Activated B cell treated with CpG ODN at 0.5 μM for 24 hours (primary cell): Measurements from ENCODE around the gene ABCC5. TPM values are rescaled to one million over a fixed set of nuclear protein-coding genes. Genes with fewer than 3 reads are reported as not detected.
"Not testable (repeated sequence)": the region's sequence is repeated elsewhere in the genome, so short reads cannot be mapped to it uniquely, and the experiment has no call there.

Source experiments
- ATAC-seq: fragments of 200-7000 bp; cut with Tn5 transposase; one replicate; pipeline ENCODE4 v1.10.0; 2021; ENCODE audit warnings: low read depth, mild to moderate bottlenecking, moderate library complexity
- CTCF ChIA-PET: fragments of 350-600 bp; sonication (Branson Sonifier 250); formaldehyde crosslinking; loops from one replicate; lab custom pipeline; 2021; ENCODE audit warnings: antibody characterized with exemption; lab: Charles Lee
- POLR2A ChIA-PET: fragments of 350-600 bp; sonication (Branson Sonifier 250); formaldehyde crosslinking; loops from one replicate; lab custom pipeline; 2021; ENCODE audit warnings: antibody characterized with exemption; lab: Charles Lee
- DNase-seq: peaks from one replicate; pipeline ENCODE4 v3.0.0; 2022
- H3K27ac Mint-ChIP-seq: one replicate; pipeline ENCODE4 v1.8.0; 2020; ENCODE audit warnings: mixed read lengths
- H3K27me3 Mint-ChIP-seq: one replicate; pipeline ENCODE4 v1.8.0; 2021; ENCODE audit warnings: mixed read lengths
- H3K36me3 Mint-ChIP-seq: one replicate; pipeline ENCODE4 v1.8.0; 2021; ENCODE audit warnings: low read depth, mixed read lengths
- H3K4me1 Mint-ChIP-seq: one replicate; pipeline ENCODE4 v1.8.0; 2021; ENCODE audit warnings: mixed read lengths
- H3K4me3 Mint-ChIP-seq: one replicate; pipeline ENCODE4 v1.8.0; 2020; ENCODE audit warnings: mild to moderate bottlenecking, mixed read lengths
- H3K9me3 Mint-ChIP-seq: one replicate; pipeline ENCODE4 v1.8.0; 2020; ENCODE audit warnings: mixed read lengths
- intact Hi-C: fragments of 100-400 bp; cut with micrococcal nuclease; formaldehyde crosslinking; loops from one replicate; pipeline ENCODE4 v1.15.1; 2024
- total RNA-seq: library from RNA; stranded (reverse); gene quantifications from 2 replicates; pipeline ENCODE4 v1.2.3, GENCODE V29; 2022
- TF ChIP-seq, protein P1 (sequence below): fragments of 200-600 bp; IDR thresholded peaks from one replicate; pipeline ENCODE4 v1.8.0; 2022; ENCODE audit warnings: antibody characterized with exemption, mild to moderate bottlenecking

The ABCC5 gene
- total RNA-seq, 1 donor from 2014 or later, result 10.6 TPM

DNA sequence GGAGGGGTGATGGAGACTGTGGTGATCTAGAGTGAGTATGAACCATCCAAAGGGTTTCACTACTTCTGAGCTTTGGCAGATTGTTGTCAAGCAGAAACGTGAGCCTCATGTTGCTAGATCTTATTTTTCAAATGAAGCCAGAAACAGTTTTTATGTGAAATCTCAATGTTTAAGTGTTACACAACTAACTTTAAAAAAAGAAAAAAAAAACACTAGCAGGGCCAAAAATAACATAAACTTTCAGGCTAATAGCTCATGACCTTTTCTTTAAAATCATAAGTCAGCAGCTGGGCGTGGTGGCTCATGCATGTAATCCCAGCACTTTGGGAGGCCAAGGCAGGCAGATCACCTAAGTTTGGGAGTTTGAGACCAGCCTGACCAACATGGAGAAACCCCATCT, 11.8 kb upstream of the ABCC5 start:
- intact Hi-C loops, result no loop called here
- Mint-ChIP-seq H3K27ac (no peak overlapping the region), H3K9me3 (no peaks in the 10 kb centered on the region), H3K36me3 (no peaks in the 10 kb centered on the region), H3K4me1 (no peaks in the 10 kb centered on the region), H3K4me3 (no peak overlapping the region), H3K27me3 (peaks cover 10% of the 10 kb centered on the region)
- POLR2A ChIA-PET, result no interaction called here
- ATAC-seq (no peak), DNase-seq (no peak)
- TF ChIP-seq, protein P1, sequence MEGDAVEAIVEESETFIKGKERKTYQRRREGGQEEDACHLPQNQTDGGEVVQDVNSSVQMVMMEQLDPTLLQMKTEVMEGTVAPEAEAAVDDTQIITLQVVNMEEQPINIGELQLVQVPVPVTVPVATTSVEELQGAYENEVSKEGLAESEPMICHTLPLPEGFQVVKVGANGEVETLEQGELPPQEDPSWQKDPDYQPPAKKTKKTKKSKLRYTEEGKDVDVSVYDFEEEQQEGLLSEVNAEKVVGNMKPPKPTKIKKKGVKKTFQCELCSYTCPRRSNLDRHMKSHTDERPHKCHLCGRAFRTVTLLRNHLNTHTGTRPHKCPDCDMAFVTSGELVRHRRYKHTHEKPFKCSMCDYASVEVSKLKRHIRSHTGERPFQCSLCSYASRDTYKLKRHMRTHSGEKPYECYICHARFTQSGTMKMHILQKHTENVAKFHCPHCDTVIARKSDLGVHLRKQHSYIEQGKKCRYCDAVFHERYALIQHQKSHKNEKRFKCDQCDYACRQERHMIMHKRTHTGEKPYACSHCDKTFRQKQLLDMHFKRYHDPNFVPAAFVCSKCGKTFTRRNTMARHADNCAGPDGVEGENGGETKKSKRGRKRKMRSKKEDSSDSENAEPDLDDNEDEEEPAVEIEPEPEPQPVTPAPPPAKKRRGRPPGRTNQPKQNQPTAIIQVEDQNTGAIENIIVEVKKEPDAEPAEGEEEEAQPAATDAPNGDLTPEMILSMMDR, result no peak
- CTCF ChIA-PET, result interaction anchor here (1.5 kb wide), 1 partner anchor 15 kb away, joined by 3 read pairs; no protein-coding TSS in a partner anchor

DNA sequence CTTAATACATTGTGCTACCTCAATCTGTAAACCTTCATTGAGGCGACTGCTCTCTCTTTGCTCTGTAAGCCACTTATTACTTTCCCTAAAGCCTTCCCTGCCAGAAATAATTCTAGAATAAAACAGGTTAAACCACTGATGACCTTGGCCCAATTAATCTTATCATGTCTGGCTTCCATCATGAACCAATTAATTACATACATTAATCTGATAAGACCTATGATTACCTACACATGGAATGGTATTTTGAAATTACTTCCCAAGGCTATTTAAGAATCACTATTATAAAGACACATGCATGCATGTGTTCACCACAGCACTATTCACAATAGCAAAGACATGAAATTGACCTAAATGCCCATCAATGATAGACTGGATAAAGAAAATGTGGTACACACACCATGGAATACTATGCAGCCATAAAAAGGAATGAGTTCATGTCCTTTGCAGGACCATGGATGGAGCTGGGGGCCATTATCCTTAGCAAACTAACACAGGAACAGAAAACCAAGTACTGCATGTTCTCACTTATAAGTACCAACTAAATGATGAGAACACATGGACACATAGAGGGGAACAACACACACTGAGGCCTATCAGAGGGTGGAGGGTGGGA, 10.7 kb upstream of the ABCC5 start:
- DNase-seq, ATAC-seq, H3K4me3 Mint-ChIP-seq, H3K9me3 Mint-ChIP-seq, H3K4me1 Mint-ChIP-seq, H3K27ac Mint-ChIP-seq, H3K36me3 Mint-ChIP-seq, POLR2A ChIA-PET, intact Hi-C loops, CTCF ChIA-PET: not testable (repeated sequence)
- peaks cover 10% of the 10 kb centered on the region for H3K27me3 Mint-ChIP-seq

DNA sequence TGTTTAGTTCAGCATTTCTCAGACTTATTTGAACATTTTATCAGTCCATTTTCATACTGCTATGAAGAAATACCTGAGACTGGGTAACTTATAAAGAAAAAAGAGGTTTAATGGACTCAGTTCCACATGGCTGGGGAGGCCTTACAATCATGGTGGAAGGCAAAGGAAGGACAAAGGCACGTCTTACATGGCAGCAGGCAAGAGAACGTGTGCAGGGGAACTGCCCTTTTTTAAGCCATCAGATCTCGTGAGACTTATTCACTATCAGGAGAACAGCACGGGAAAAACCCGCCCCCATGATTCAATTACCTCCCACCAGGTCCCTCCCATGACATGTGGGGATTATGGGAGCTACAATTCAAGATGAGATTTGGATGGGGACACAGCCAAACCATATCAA, 7.6 kb upstream of the ABCC5 start:
- H3K9me3 Mint-ChIP-seq, CTCF ChIA-PET, POLR2A ChIA-PET: not testable (repeated sequence)

DNA sequence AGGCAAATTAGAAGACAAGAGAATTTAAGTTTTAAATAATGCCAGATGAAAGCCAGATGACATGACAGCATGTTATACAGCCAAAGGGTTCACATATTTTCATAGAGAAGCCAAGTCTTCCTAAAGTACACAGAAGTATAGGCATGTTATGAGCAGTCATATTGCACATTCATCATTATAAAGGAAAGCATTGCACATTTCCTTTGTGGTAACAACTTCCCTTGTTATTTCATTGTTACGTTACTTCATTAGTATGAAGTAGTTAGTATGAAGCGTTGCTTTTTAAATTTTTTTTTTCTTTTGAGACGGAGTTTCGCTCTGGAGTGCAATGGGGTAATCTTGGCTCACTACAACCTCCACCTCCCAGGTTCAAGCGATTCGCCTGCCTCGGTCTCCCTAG, 4.6 kb upstream of the ABCC5 start:
- ChIA-PET POLR2A (no interaction called here), CTCF (no interaction called here)
- intact Hi-C loops, result no loop called here
- Mint-ChIP-seq H3K4me3 (no peak overlapping the region), H3K4me1 (peaks cover 8% of the 10 kb centered on the region), H3K36me3 (peaks cover 8% of the 10 kb centered on the region), H3K27ac (no peak overlapping the region), H3K27me3 (peaks cover 26% of the 10 kb centered on the region), H3K9me3 (no peaks in the 10 kb centered on the region)
- TF ChIP-seq, protein P1, result no peak
- DNase-seq (no peak), ATAC-seq (no peak)

More for the DNA sequence above, 7.6 kb upstream of the ABCC5 start:
- H3K27me3 Mint-ChIP-seq, result peaks cover 24% of the 10 kb centered on the region
- ATAC-seq, H3K4me1 Mint-ChIP-seq, H3K36me3 Mint-ChIP-seq, H3K27ac Mint-ChIP-seq, intact Hi-C loops, H3K4me3 Mint-ChIP-seq, DNase-seq: not testable (repeated sequence)

DNA sequence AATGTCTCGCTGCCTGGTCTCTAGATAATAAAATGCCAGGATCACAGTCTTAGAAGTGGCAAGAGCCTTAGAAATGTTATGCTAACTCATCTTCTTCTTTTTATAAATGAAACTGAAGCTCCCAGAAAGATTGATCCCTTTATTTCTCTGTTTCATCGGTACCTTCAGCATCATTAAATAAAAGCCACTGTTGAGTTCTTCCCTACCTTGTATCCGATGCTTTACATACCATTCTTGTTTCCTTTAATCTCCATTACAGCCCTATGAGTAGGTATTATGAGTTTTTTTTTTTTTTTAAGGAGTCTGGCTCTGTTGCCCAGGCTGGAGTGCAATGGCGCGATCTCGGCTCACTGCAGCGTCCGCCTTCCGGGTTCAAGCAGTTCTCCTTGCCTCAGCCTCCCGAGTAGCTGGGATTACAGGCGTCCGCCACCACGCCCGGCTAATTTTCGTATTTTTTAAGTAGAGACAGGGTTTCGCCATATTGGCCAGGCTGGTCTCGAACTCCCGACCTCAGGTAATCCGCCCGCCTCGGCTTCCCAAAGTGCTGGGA, 815 bp upstream of the ABCC5 start:
- Mint-ChIP-seq H3K9me3 (no peaks in the 10 kb centered on the region), H3K27me3 (peaks cover 17% of the 10 kb centered on the region), H3K4me1 (peaks cover 13% of the 10 kb centered on the region), H3K27ac (peak overlapping the region; percentile 84), H3K36me3 (peaks cover 10% of the 10 kb centered on the region), H3K4me3 (peak overlapping the region; percentile 100)
- DNase-seq (no peak), ATAC-seq (no peak)
- intact Hi-C loops, result no loop called here
- TF ChIP-seq, protein P1, result no peak
- CTCF ChIA-PET, result interaction anchor here (1.0 to 1.8 kb wide), 5 partner anchors 12 to 134 kb away, joined by 4 to 11 read pairs (median 5); partner anchors contain the start of gene PARL
- POLR2A ChIA-PET, result interaction anchor here (0.6 to 1.7 kb wide), 7 partner anchors 11 to 1510 kb away, joined by 3 to 7 read pairs (median 4); partner anchors contain the start of gene EIF2B5
